Hepatocyte (in vitro differentiated cells): ENCODE results near the gene LARP1.

Experiments
- CTCF ChIP-seq: fragments of 200-600 bp; sonication (generic); IDR thresholded peaks from 2 replicates; pipeline ENCODE4 v1.5.1; 2016; ENCODE audit warnings: antibody characterized with exemption, mild to moderate bottlenecking; ENCODE audit not compliant: poor library complexity
- EZH2 ChIP-seq: fragments of 200-600 bp; sonication (generic); IDR thresholded peaks from 2 replicates; pipeline ENCODE4 v1.6.1; 2016; ENCODE audit warnings: antibody characterized with exemption, mild to moderate bottlenecking, borderline replicate concordance

- TF ChIP-seq EZH2 (no peak), CTCF (no peak)
Observed at GRCh38 chr5:154713615-154714125, 41.5 kb upstream of the LARP1 start.
